Parathyroid adenoma (tissue), 2 donors: ENCODE results near the gene PLCD3.

Experiments used
- H2AFZ ChIP-seq: fragments of 300-600 bp; sonication (generic); one replicate; pipeline ENCODE4 v1.7.0; 2017; ENCODE audit warnings: antibody characterized with exemption, mild to moderate bottlenecking
- H3K27ac ChIP-seq: fragments of 300-600 bp; sonication (generic); one replicate; pipeline ENCODE4 v1.7.0; 2017
- H3K27me3 ChIP-seq: fragments of 300-600 bp; sonication (generic); one replicate; pipeline ENCODE4 v1.7.0; 2017; ENCODE audit warnings: low read length; ENCODE audit not compliant: control insufficient read depth, insufficient read depth
- H3K36me3 ChIP-seq: fragments of 300-600 bp; sonication (generic); one replicate; pipeline ENCODE4 v1.7.0; 2017; ENCODE audit warnings: low read length; ENCODE audit not compliant: control insufficient read depth, insufficient read depth
- H3K4me1 ChIP-seq: fragments of 300-600 bp; sonication (generic); one replicate; pipeline ENCODE4 v1.7.0; 2017; ENCODE audit warnings: control low read depth
- H3K4me2 ChIP-seq: fragments of 300-600 bp; sonication (generic); one replicate; pipeline ENCODE4 v1.7.0; 2017; ENCODE audit warnings: low read length
- H3K4me3 ChIP-seq: fragments of 300-600 bp; sonication (generic); one replicate; pipeline ENCODE4 v1.7.0; 2017; ENCODE audit warnings: low read depth, low read length
- H3K79me2 ChIP-seq: fragments of 300-600 bp; sonication (generic); one replicate; pipeline ENCODE4 v1.7.0; 2017; ENCODE audit warnings: control low read depth
- H3K9ac ChIP-seq: fragments of 300-600 bp; sonication (generic); one replicate; pipeline ENCODE4 v1.7.0; 2017; ENCODE audit warnings: mild to moderate bottlenecking
- H3K9me3 ChIP-seq: fragments of 300-600 bp; sonication (generic); one replicate; pipeline ENCODE4 v1.7.0; 2017; ENCODE audit warnings: low read length; ENCODE audit not compliant: control insufficient read depth
- TF ChIP-seq, protein P1 (sequence below): fragments of 300-600 bp; sonication (generic); IDR thresholded peaks from one replicate; pipeline ENCODE4 v1.7.0; 2017; ENCODE audit warnings: antibody characterized with exemption, mild to moderate bottlenecking
- donor health status: primary hyperparathyroidism.

PLCD3 gene

DNA sequence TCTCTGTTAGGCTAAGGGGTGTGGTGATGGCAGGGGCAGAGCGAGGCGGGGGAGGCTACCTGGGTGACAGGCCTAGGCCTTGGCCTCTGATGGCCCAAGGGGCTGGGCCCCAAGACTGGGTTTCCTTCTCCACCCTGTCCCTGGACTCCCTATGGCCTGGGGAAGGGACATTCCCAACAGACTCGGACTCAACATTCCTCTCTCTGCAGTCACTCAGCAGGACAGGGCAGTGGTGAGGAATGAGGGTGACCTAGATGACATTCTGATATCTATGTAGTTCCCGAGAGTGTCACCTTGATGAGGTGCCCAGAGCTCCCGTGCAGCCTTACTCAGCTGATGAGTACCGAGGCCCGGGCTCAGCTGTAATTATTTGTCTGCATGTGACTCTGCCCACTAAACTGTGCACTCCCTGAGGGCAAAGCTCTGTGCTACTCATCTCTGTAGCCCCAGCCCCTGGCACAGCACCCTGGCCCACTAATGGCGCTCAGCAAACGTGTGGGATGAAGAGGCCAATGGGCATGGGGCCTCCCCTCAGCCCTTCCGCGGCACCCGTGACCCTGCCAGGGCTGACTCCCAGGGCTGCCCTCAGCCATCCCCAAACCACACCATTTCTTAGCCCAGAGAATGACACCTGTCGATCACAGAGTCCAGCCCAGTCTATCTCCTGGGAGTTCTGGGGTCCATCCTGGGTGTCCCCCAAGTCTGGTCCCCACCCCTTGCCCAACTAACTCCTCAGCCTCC is 2.2 kb downstream of the PLCD3 start:
- no peaks in the 10 kb centered on the region for H3K27me3 ChIP-seq
- no peak overlapping the region for H3K27ac ChIP-seq
- no peak overlapping the region for H3K4me3 ChIP-seq

DNA sequence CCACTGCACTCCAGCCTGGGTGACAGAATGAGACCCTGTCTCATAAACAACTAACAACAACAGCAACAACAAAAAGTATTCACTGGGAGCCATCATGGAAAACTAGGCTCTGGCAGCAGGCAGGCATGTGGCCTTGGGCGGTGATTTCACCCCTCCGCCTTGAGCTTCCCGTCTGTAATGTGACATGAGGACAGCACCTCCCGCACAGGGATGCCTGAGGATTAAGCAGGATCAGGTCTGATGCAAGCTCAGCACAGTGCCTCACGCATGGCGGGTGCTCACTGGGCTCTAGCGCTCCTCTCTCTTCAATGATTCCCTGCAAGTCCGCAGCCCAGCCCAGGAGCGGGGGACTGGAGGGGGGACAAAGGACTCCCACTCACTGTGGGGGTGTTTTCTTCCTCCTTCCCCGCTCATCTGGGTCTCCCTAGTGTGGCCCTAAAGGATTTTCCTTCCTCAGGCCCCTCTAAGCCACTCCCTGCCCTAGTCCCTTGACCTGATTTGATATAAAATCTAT is 2.8 kb downstream of the PLCD3 start:
- no peaks in the 10 kb centered on the region for H3K79me2 ChIP-seq
- no peak overlapping the region for H3K27ac ChIP-seq
- H3K9ac ChIP-seq: no peak overlapping the region
- H2AFZ ChIP-seq: peak overlapping the region; percentile 14
- no peak overlapping the region for H3K4me3 ChIP-seq
- no peaks in the 10 kb centered on the region for H3K36me3 ChIP-seq
- H3K4me1 ChIP-seq: peaks cover 5% of the 10 kb centered on the region
- no peaks in the 10 kb centered on the region for H3K27me3 ChIP-seq
- no peak overlapping the region for H3K4me2 ChIP-seq
- H3K9me3 ChIP-seq: no peaks in the 10 kb centered on the region
- TF ChIP-seq, protein P1, sequence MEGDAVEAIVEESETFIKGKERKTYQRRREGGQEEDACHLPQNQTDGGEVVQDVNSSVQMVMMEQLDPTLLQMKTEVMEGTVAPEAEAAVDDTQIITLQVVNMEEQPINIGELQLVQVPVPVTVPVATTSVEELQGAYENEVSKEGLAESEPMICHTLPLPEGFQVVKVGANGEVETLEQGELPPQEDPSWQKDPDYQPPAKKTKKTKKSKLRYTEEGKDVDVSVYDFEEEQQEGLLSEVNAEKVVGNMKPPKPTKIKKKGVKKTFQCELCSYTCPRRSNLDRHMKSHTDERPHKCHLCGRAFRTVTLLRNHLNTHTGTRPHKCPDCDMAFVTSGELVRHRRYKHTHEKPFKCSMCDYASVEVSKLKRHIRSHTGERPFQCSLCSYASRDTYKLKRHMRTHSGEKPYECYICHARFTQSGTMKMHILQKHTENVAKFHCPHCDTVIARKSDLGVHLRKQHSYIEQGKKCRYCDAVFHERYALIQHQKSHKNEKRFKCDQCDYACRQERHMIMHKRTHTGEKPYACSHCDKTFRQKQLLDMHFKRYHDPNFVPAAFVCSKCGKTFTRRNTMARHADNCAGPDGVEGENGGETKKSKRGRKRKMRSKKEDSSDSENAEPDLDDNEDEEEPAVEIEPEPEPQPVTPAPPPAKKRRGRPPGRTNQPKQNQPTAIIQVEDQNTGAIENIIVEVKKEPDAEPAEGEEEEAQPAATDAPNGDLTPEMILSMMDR: no peak

More for the DNA sequence above, 2.2 kb downstream of the PLCD3 start:
- H3K4me1 ChIP-seq: peaks cover 2% of the 10 kb centered on the region
- H3K9me3 ChIP-seq: no peaks in the 10 kb centered on the region
- no peak overlapping the region for H3K9ac ChIP-seq
- peak overlapping the region; percentile 14 for H2AFZ ChIP-seq
- TF ChIP-seq, protein P1: no peak
- H3K4me2 ChIP-seq: no peak overlapping the region
- no peaks in the 10 kb centered on the region for H3K79me2 ChIP-seq
- no peaks in the 10 kb centered on the region for H3K36me3 ChIP-seq

DNA sequence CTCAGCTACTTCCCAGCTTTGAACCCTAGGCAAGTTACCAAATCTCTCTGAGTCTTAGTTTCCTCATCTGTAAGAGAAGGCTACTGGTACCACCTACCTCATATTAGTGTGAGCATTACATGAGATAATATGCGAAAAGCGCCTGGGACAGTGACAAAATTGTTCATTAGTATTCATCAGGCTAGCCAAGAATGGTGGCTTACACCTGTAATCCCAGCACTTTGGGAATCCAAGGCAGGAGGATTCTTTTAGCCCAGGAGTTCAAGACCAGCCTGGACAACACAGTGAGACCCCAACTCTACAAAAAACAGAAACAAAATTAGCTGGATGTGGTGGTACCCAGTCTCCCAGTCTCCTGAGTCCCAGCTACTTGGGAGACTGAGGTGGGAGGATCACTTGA is 3.3 kb downstream of the PLCD3 start:
- H3K9me3 ChIP-seq: no peaks in the 10 kb centered on the region

DNA sequence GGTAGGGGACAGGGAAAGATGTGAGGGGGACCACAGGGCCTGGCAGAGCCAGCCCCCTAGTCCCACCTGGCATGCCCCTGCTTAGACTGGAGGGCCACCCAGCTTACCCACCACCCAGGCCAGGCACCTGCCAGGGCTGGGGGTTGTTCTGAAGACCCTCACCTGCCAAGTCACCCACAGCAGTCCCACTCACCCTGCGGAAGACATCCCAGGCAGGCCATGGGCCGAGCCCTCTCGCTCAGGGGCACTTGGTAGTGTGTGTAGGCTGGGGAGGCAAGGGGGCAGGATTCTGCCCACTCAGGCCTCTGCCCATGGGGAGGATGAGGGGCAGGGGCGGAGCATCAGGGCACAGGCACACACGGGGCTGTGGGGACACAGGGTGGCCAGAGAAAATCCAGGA is 4.0 kb downstream of the PLCD3 start:
- no peaks in the 10 kb centered on the region for H3K9me3 ChIP-seq
- no peak overlapping the region for H3K4me3 ChIP-seq
- no peaks in the 10 kb centered on the region for H3K79me2 ChIP-seq
- H3K27me3 ChIP-seq: no peaks in the 10 kb centered on the region
- H3K4me2 ChIP-seq: no peak overlapping the region
- TF ChIP-seq, protein P1: no peak
- peaks cover 5% of the 10 kb centered on the region for H3K4me1 ChIP-seq
- H3K9ac ChIP-seq: no peak overlapping the region
- H3K36me3 ChIP-seq: no peaks in the 10 kb centered on the region
- no peak overlapping the region for H3K27ac ChIP-seq
- H2AFZ ChIP-seq: no peak overlapping the region

More for the DNA sequence above, 3.3 kb downstream of the PLCD3 start:
- Histone ChIP-seq H3K79me2 (no peaks in the 10 kb centered on the region), H3K4me1 (peaks cover 5% of the 10 kb centered on the region), H3K9ac (no peak overlapping the region), H3K4me3 (no peak overlapping the region), H3K4me2 (no peak overlapping the region), H3K27me3 (no peaks in the 10 kb centered on the region), H2AFZ (no peak overlapping the region), H3K27ac (no peak overlapping the region), H3K36me3 (no peaks in the 10 kb centered on the region)
- TF ChIP-seq, protein P1: no peak
